Measurements from ENCODE around the gene NPHP3. TPM values are rescaled to one million over a fixed set of nuclear protein-coding genes. Genes with fewer than 3 reads are reported as not detected.
A peak's percentile ranks its signal among the peaks of the same experiment; 100 is the strongest.

Gene NPHP3
- total RNA-seq, 2 experiments from 2014 or later = 25.5 to 27.4 TPM

- DNase-seq = no peak
- TF ChIP-seq CTCF (IDR thresholded peaks at IDR 0.05) = no peak
- Mint-ChIP-seq H3K9me3 (no peaks in the 10 kb centered on the region), H3K4me3 (peak overlapping the region; percentile 100), H3K36me3 (ENCODE audit: low read depth) (peaks cover 23% of the 10 kb centered on the region), H3K27ac (peak overlapping the region; percentile 98), H3K4me1 (ENCODE audit: low read depth) (peaks cover 65% of the 10 kb centered on the region), H3K27me3 (no peaks in the 10 kb centered on the region)
- ChIA-PET POLR2A (interaction anchor here (0.8 to 1.4 kb wide), 4 partner anchors 15 to 26 kb away, joined by 3 to 8 read pairs (median 4); no protein-coding TSS in a partner anchor), CTCF (interaction anchor here (0.6 to 1.8 kb wide), 3 partner anchors 12 to 241 kb away, joined by 3 to 6 read pairs (median 4); partner anchors contain the start of gene DNAJC13)
- no peak overlapping the region for H3K27ac ChIP-seq (ENCODE audit: low read depth in 1 of 2, low read length in 2 of 2)
- intact Hi-C loops (cut with DNase I, micrococcal nuclease) = loop anchor here in 1 of 2 experiments (5.0 to 10.0 kb wide), 2 partner anchors 917 to 1156 kb away; partner anchors contain the start of genes CDV3 and MRPL3
- no peak for ATAC-seq (ENCODE audit: poor library complexity)
- H3K4me3 ChIP-seq (ENCODE audit: low read length) = no peak overlapping the region
- no peaks in the 10 kb centered on the region for H3K27me3 ChIP-seq (ENCODE audit: control insufficient read depth in 1 of 2, insufficient read depth in 2 of 2, low read length in 2 of 2)
- H3K36me3 ChIP-seq (ENCODE audit: insufficient read depth, low read length) = no peaks in the 10 kb centered on the region
- H3K9me3 ChIP-seq (ENCODE audit: control insufficient read depth in 1 of 2, insufficient read depth in 1 of 2, low read length in 2 of 2) = no peaks in the 10 kb centered on the region
- peaks cover 8% of the 10 kb centered on the region for H3K4me1 ChIP-seq (ENCODE audit: insufficient read depth, low read length)
These were observed 64.1 kb downstream of the NPHP3 start for GRCh38 chr3:132657869-132658747.

- POLR2A ChIA-PET = no interaction called here
These were observed 66.7 kb downstream of the NPHP3 start for GRCh38 chr3:132655471-132655870.

GRCh38 chr3:132654721-132655120, 67.5 kb downstream of the NPHP3 start:
- H3K36me3 ChIP-seq (ENCODE audit: insufficient read depth, low read length) = no peaks in the 10 kb centered on the region
- no peak overlapping the region for H3K4me3 Mint-ChIP-seq
- peaks cover 7% of the 10 kb centered on the region for H3K36me3 Mint-ChIP-seq (ENCODE audit: low read depth)
- no peaks in the 10 kb centered on the region for H3K9me3 Mint-ChIP-seq
- ChIA-PET CTCF (no interaction called here), POLR2A (no interaction called here)
- TF ChIP-seq CTCF (IDR thresholded peaks at IDR 0.05) = no peak
- H3K27me3 Mint-ChIP-seq = no peaks in the 10 kb centered on the region
- H3K27ac Mint-ChIP-seq = no peak overlapping the region
- peaks cover 36% of the 10 kb centered on the region for H3K4me1 Mint-ChIP-seq (ENCODE audit: low read depth)
- H3K4me3 ChIP-seq (ENCODE audit: low read length) = no peak overlapping the region
- intact Hi-C loops (cut with DNase I, micrococcal nuclease) = loop anchor here in 1 of 2 experiments (5.0 to 10.0 kb wide), 2 partner anchors 920 to 1152 kb away; partner anchors contain the start of genes CDV3 and MRPL3
- H3K4me1 ChIP-seq (ENCODE audit: insufficient read depth, low read length) = peaks cover 8% of the 10 kb centered on the region
- ATAC-seq (ENCODE audit: poor library complexity) = no peak
- no peaks in the 10 kb centered on the region for H3K27me3 ChIP-seq (ENCODE audit: control insufficient read depth in 1 of 2, insufficient read depth in 2 of 2, low read length in 2 of 2)
- DNase-seq = no peak
- H3K27ac ChIP-seq (ENCODE audit: low read depth in 1 of 2, low read length in 2 of 2) = no peak overlapping the region
- no peaks in the 10 kb centered on the region for H3K9me3 ChIP-seq (ENCODE audit: control insufficient read depth in 1 of 2, insufficient read depth in 1 of 2, low read length in 2 of 2)

More at GRCh38 chr3:132655471-132655870, 66.7 kb downstream of the NPHP3 start:
- H3K36me3 Mint-ChIP-seq (ENCODE audit: low read depth) = peaks cover 14% of the 10 kb centered on the region
- no peaks in the 10 kb centered on the region for H3K9me3 ChIP-seq (ENCODE audit: control insufficient read depth in 1 of 2, insufficient read depth in 1 of 2, low read length in 2 of 2)
- no peak overlapping the region for H3K27ac Mint-ChIP-seq
- no peak for TF ChIP-seq CTCF (IDR thresholded peaks at IDR 0.05)
- H3K27ac ChIP-seq (ENCODE audit: low read depth in 1 of 2, low read length in 2 of 2) = no peak overlapping the region
- H3K9me3 Mint-ChIP-seq = no peaks in the 10 kb centered on the region
- DNase-seq (no peak), ATAC-seq (ENCODE audit: poor library complexity) (no peak)
- CTCF ChIA-PET = no interaction called here
- H3K36me3 ChIP-seq (ENCODE audit: insufficient read depth, low read length) = no peaks in the 10 kb centered on the region
- no peak overlapping the region for H3K4me3 Mint-ChIP-seq
- peaks cover 8% of the 10 kb centered on the region for H3K4me1 ChIP-seq (ENCODE audit: insufficient read depth, low read length)
- intact Hi-C loops (cut with DNase I, micrococcal nuclease) = loop anchor here in 1 of 2 experiments (5.0 to 10.0 kb wide), 2 partner anchors 919 to 1153 kb away; partner anchors contain the start of genes CDV3 and MRPL3
- H3K4me1 Mint-ChIP-seq (ENCODE audit: low read depth) = peaks cover 43% of the 10 kb centered on the region
- H3K4me3 ChIP-seq (ENCODE audit: low read length) = no peak overlapping the region
- H3K27me3 ChIP-seq (ENCODE audit: control insufficient read depth in 1 of 2, insufficient read depth in 2 of 2, low read length in 2 of 2) = no peaks in the 10 kb centered on the region
- no peaks in the 10 kb centered on the region for H3K27me3 Mint-ChIP-seq
